Measurements from ENCODE around the gene MGAT3. TPM values are rescaled to one million over a fixed set of nuclear protein-coding genes. Genes with fewer than 3 reads are reported as not detected.
"Not testable (repeated sequence)": the region's sequence is repeated elsewhere in the genome, so short reads cannot be mapped to it uniquely, and the experiment has no call there.

MGAT3 gene
- total RNA-seq, 4 donors from 2014 or later, result 0.55 to 1.0 (median 0.59) TPM

GRCh38 chr22:39410264-39410663, 46.5 kb upstream of the MGAT3 start:
- intact Hi-C loops (cut with DNase I; ENCODE audit: low total_unique reads) (no loop called here), in situ Hi-C loops (cut with MboI; ENCODE audit: low sequenced_read_pairs in 4 of 4) (no loop called here)
- peaks cover 48% of the 10 kb centered on the region in 2 donors for H3K4me1 ChIP-seq

GRCh38 chr22:39411828-39412365, 44.9 kb upstream of the MGAT3 start:
- H3K27ac ChIP-seq; intact Hi-C loops (cut with DNase I; ENCODE audit: low total_unique reads); in situ Hi-C loops (cut with MboI; ENCODE audit: low sequenced_read_pairs in 4 of 4); H3K4me3 ChIP-seq; H3K27me3 ChIP-seq; DNase-seq; H3K9me3 ChIP-seq; ATAC-seq: not testable (repeated sequence)
- Histone ChIP-seq H3K4me1 (peaks cover 55 to 59% of the 10 kb centered on the region in 2 donors), H3K36me3 (peaks cover 0 to 11% of the 10 kb centered on the region in 2 donors)

More at GRCh38 chr22:39410264-39410663, 46.5 kb upstream of the MGAT3 start:
- H3K9me3 ChIP-seq, result no peaks in the 10 kb centered on the region
- H3K36me3 ChIP-seq, result peaks cover 0 to 4% of the 10 kb centered on the region in 2 donors
- no peak overlapping the region for H3K27ac ChIP-seq
- no peak for ATAC-seq
- H3K27me3 ChIP-seq, result no peaks in the 10 kb centered on the region
- TF ChIP-seq CTCF (IDR thresholded peaks at IDR 0.05 in 4 of 5, conservative IDR thresholded peaks at IDR 0.05 in 1 of 5), result no peak
- no peak for TF ChIP-seq POLR2A (IDR thresholded peaks at IDR 0.05)
- DNase-seq, result no peak
- no peak overlapping the region for H3K4me3 ChIP-seq

- DNase-seq; ATAC-seq; H3K9me3 ChIP-seq; H3K27me3 ChIP-seq; H3K4me3 ChIP-seq; intact Hi-C loops (cut with DNase I; ENCODE audit: low total_unique reads); in situ Hi-C loops (cut with MboI; ENCODE audit: low sequenced_read_pairs in 4 of 4): not testable (repeated sequence)
- Histone ChIP-seq H3K36me3 (peaks cover 0 to 24% of the 10 kb centered on the region in 2 donors), H3K27ac (peak overlapping the region in 1 of 4 donors; percentile 79), H3K4me1 (peaks cover 55 to 59% of the 10 kb centered on the region in 2 donors)
These were observed 43.6 kb upstream of the MGAT3 start for GRCh38 chr22:39413204-39413603.

GRCh38 chr22:39414377-39414776, 42.4 kb upstream of the MGAT3 start:
- Histone ChIP-seq H3K4me3 (no peak overlapping the region), H3K4me1 (peaks cover 55 to 59% of the 10 kb centered on the region in 2 donors), H3K27ac (peak overlapping the region; percentile 35 to 79 (median 54)), H3K36me3 (peaks cover 0 to 36% of the 10 kb centered on the region in 2 donors), H3K9me3 (no peaks in the 10 kb centered on the region), H3K27me3 (no peaks in the 10 kb centered on the region)
- in situ Hi-C loops (cut with MboI; ENCODE audit: low sequenced_read_pairs in 4 of 4), result no loop called here
- DNase-seq (no peak), ATAC-seq (peak; percentile 7 to 22)
- intact Hi-C loops (cut with DNase I; ENCODE audit: low total_unique reads), result no loop called here
- TF ChIP-seq CTCF (IDR thresholded peaks at IDR 0.05 in 4 of 5, conservative IDR thresholded peaks at IDR 0.05 in 1 of 5) (no peak), POLR2A (IDR thresholded peaks at IDR 0.05) (no peak)

GRCh38 chr22:39414886-39415285, 41.9 kb upstream of the MGAT3 start:
- Histone ChIP-seq H3K27ac (peak overlapping the region; percentile 35 to 79 (median 61)), H3K36me3 (peaks cover 0 to 41% of the 10 kb centered on the region in 2 donors), H3K4me1 (peaks cover 51 to 59% of the 10 kb centered on the region in 2 donors), H3K4me3 (no peak overlapping the region), H3K27me3 (no peaks in the 10 kb centered on the region), H3K9me3 (no peaks in the 10 kb centered on the region)
- no peak for TF ChIP-seq POLR2A (IDR thresholded peaks at IDR 0.05)
- TF ChIP-seq CTCF (IDR thresholded peaks at IDR 0.05 in 4 of 5, conservative IDR thresholded peaks at IDR 0.05 in 1 of 5), result no peak
- intact Hi-C loops (cut with DNase I; ENCODE audit: low total_unique reads), result no loop called here
- DNase-seq, result peak; percentile 77 to 92
- ATAC-seq, result peak; percentile 91 to 95
- in situ Hi-C loops (cut with MboI; ENCODE audit: low sequenced_read_pairs in 4 of 4), result no loop called here

- ATAC-seq (no peak), DNase-seq (no peak)
- H3K27ac ChIP-seq, result peak overlapping the region; percentile 35 to 79 (median 58)
- H3K27me3 ChIP-seq, result no peaks in the 10 kb centered on the region
- H3K36me3 ChIP-seq, result peaks cover 0 to 47% of the 10 kb centered on the region in 2 donors
- intact Hi-C loops (cut with DNase I; ENCODE audit: low total_unique reads), result no loop called here
- H3K4me3 ChIP-seq, result no peak overlapping the region
- in situ Hi-C loops (cut with MboI; ENCODE audit: low sequenced_read_pairs in 4 of 4), result no loop called here
- TF ChIP-seq POLR2A (IDR thresholded peaks at IDR 0.05) (no peak), CTCF (IDR thresholded peaks at IDR 0.05 in 4 of 5, conservative IDR thresholded peaks at IDR 0.05 in 1 of 5) (no peak)
- H3K4me1 ChIP-seq, result peaks cover 48 to 53% of the 10 kb centered on the region in 2 donors
- H3K9me3 ChIP-seq, result no peaks in the 10 kb centered on the region
These were observed 41.3 kb upstream of the MGAT3 start for GRCh38 chr22:39415506-39415905.

All from gastrocnemius medialis (tissue), 4 donors.